GM12865 (cell line): ENCODE results near the gene ELP4.

Source experiments
- DNase-seq: peaks from one replicate; pipeline ENCODE4 v3.0.0; 2010; ENCODE audit warnings: low read depth
- H3K4me3 ChIP-seq: 2 replicates; pipeline ENCODE4 v1.5.1; 2011; ENCODE audit warnings: mild to moderate bottlenecking, low read depth, low read length, control low read depth
- CTCF ChIP-seq: IDR thresholded peaks from 2 replicates; pipeline ENCODE4 v1.5.1; 2011; ENCODE audit warnings: low read length, control low read depth, low read depth, inconsistent platforms; ENCODE audit not compliant: insufficient read depth; ENCODE audit errors: missing control alignments

Gene ELP4

GRCh38 chr11:31805037-31805628 lies 295.6 kb downstream of the ELP4 start:
- no peak overlapping the region for H3K4me3 ChIP-seq
- no peak for TF ChIP-seq CTCF
- DNase-seq, result no peak

- no peak for TF ChIP-seq CTCF
Observed at GRCh38 chr11:31805629-31806185, 296.1 kb downstream of the ELP4 start.

GRCh38 chr11:31806186-31806927 lies 296.8 kb downstream of the ELP4 start:
- DNase-seq, result no peak
- no peak overlapping the region for H3K4me3 ChIP-seq
- no peak for TF ChIP-seq CTCF

More at GRCh38 chr11:31805629-31806185, 296.1 kb downstream of the ELP4 start:
- no peak for DNase-seq
- no peak overlapping the region for H3K4me3 ChIP-seq

GRCh38 chr11:31806928-31807798 lies 297.6 kb downstream of the ELP4 start:
- no peak for DNase-seq
- TF ChIP-seq CTCF, result no peak
- H3K4me3 ChIP-seq, result no peak overlapping the region

GRCh38 chr11:31807799-31808667 lies 298.5 kb downstream of the ELP4 start:
- no peak for TF ChIP-seq CTCF
- DNase-seq, result no peak
- no peak overlapping the region for H3K4me3 ChIP-seq
